K562 (cell line): ENCODE results near the gene PDZRN4. TPM values are rescaled to one million over a fixed set of nuclear protein-coding genes. Genes with fewer than 3 reads are reported as not detected.

Experiments used
- ATAC-seq: fragments of 200-7000 bp; cut with Tn5 transposase; 3 replicates; pipeline ENCODE4 v1.9.1; 2020; ENCODE audit warnings: moderate library complexity
- BruUV-seq: library from RNA; stranded (reverse); fragments of 400-500 nt; replicated peaks from 2 replicates; lab custom pipeline; 2021; lab: Mats Ljungman, UMichigan
- CTCF ChIA-PET: fragments of 300-600 bp; formaldehyde crosslinking; extraction: SDS; loops from one replicate; lab custom pipeline; 2021; ENCODE audit warnings: low intra/inter-chr PET ratio; lab: Yijun Ruan, JAX
- POLR2A ChIA-PET: fragments of 300-600, 350-650 bp; sonication (Branson Sonifier 250); formaldehyde crosslinking; extraction: SDS; loops from one replicate; lab custom pipeline; 2021; ENCODE audit warnings: antibody characterized with exemption, inconsistent platforms; lab: Yijun Ruan, JAX
- DNase-seq, 4 experiments: peaks; one replicate each; pipeline versions ENCODE4 v3.0.0 to v3.0.0-alpha.2; 2011 to 2018; ENCODE audit warnings: low spot score in 3 of 4, mixed read lengths in 3 of 4; ENCODE audit errors: extremely low read depth in 1 of 4
- FAIRE-seq: peaks from 2 replicates; lab custom pipeline; 2011; peaks lifted over from hg19 to GRCh38; lab: Jason Lieb, UNC
- H2AFZ ChIP-seq: 2 replicates; pipeline ENCODE4 v1.6.0; 2011; ENCODE audit warnings: low read depth, low read length, control low read depth, inconsistent platforms
- H3K27ac ChIP-seq: fragments of 200-600 bp; 3 replicates; pipeline ENCODE4 v1.8.0; 2011; ENCODE audit warnings: low read depth, mild to moderate bottlenecking, control low read depth, inconsistent platforms, low read length, moderate library complexity, mixed read lengths; ENCODE audit errors: extremely low read depth
- H3K27me3 ChIP-seq, 2 experiments: fragments of 300-600 bp in 1 of 2; 2 replicates in 1 of 2; 3 replicates in 1 of 2; pipeline versions ENCODE4 v1.6.0 to v1.8.0; 2011; ENCODE audit warnings: inconsistent platforms in 2 of 2, low read length in 2 of 2, mild to moderate bottlenecking in 1 of 2, mixed read lengths in 1 of 2, moderate library complexity in 1 of 2; ENCODE audit not compliant: control insufficient read depth in 2 of 2, insufficient read depth in 2 of 2
- H3K36me3 ChIP-seq: fragments of 300-600 bp; 3 replicates; pipeline ENCODE4 v1.8.0; 2011; ENCODE audit warnings: mild to moderate bottlenecking, low read length, inconsistent platforms; ENCODE audit not compliant: control insufficient read depth, insufficient read depth
- H3K4me1 ChIP-seq, 2 experiments: fragments of 200-600 bp in 1 of 2; replicated peaks in 1 of 2; 2 replicates in 1 of 2; 3 replicates in 1 of 2; pipeline versions ENCODE4 v1.5.1 to v1.8.0; 2011; ENCODE audit warnings: inconsistent platforms in 2 of 2, low read length in 2 of 2, mild to moderate bottlenecking in 1 of 2, mixed read lengths in 1 of 2, moderate library complexity in 1 of 2; ENCODE audit not compliant: control insufficient read depth in 2 of 2, insufficient read depth in 2 of 2
- H3K4me2 ChIP-seq: 2 replicates; pipeline ENCODE4 v1.6.1; 2011; ENCODE audit warnings: low read length, control low read depth, inconsistent platforms, mixed read lengths; ENCODE audit not compliant: insufficient read depth
- H3K4me3 ChIP-seq: fragments of 200-600 bp; sonication (generic), shearing (Covaris generic); 2 replicates; pipeline ENCODE4 v1.5.1; 2016; ENCODE audit warnings: control low read depth, inconsistent platforms
- H3K79me2 ChIP-seq: fragments of 200-600 bp; 3 replicates; pipeline ENCODE4 v1.8.0; 2011; ENCODE audit warnings: low read length, inconsistent platforms; ENCODE audit not compliant: control insufficient read depth, insufficient read depth
- H3K9ac ChIP-seq, 2 experiments: 2 replicates each; pipeline versions ENCODE4 v1.6.0 to v1.6.1; 2011; ENCODE audit warnings: low read depth in 2 of 2, low read length in 2 of 2, control low read depth in 1 of 2, inconsistent platforms in 1 of 2, mild to moderate bottlenecking in 1 of 2, mixed read lengths in 1 of 2; ENCODE audit not compliant: insufficient read depth in 1 of 2
- H3K9me1 ChIP-seq: one replicate; pipeline ENCODE4 v1.6.0; 2011; ENCODE audit warnings: inconsistent platforms, mild to moderate bottlenecking, low read length, moderate library complexity; ENCODE audit not compliant: control insufficient read depth, insufficient read depth
- H3K9me3 ChIP-seq: replicated peaks from 2 replicates; pipeline ENCODE4 v1.5.1; 2011; ENCODE audit warnings: low read depth, low read length, inconsistent platforms; ENCODE audit not compliant: control insufficient read depth, insufficient read depth
- H4K20me1 ChIP-seq: replicated peaks from 2 replicates; pipeline ENCODE4 v1.6.1; 2011; ENCODE audit warnings: low read length, inconsistent platforms, mixed read lengths; ENCODE audit not compliant: control insufficient read depth, insufficient read depth
- DIDO1 ChIP-seq: fragments of 450-650 bp; IDR thresholded peaks from 2 replicates; pipeline ENCODE4 v1.6.1; 2016; ENCODE audit warnings: low read depth, missing biosample characterization, missing genetic modification characterization
- MYC ChIP-seq, 2 experiments: fragments of 250-450 bp in 1 of 2; sonication (Bioruptor Pico) in 1 of 2; IDR thresholded peaks; 2 replicates each; pipeline versions ENCODE4 v1.5.1 to v1.6.1; 2012 to 2021; ENCODE audit warnings: low read depth in 2 of 2, borderline replicate concordance in 1 of 2, improper control_type of control experiment in 1 of 2, low read length in 1 of 2, mild to moderate bottlenecking in 1 of 2, moderate library complexity in 1 of 2
- PREB ChIP-seq: sonication (generic); formaldehyde crosslinking; IDR thresholded peaks from 2 replicates; pipeline ENCODE4 v1.8.1; 2023; ENCODE audit warnings: mild to moderate bottlenecking, missing genetic modification reagents
- SMARCA4 ChIP-seq: fragments of 450-650 bp; IDR thresholded peaks from 2 replicates; pipeline ENCODE4 v1.6.1; 2016
- SUPT5H ChIP-seq: fragments of 450-650 bp; IDR thresholded peaks from 2 replicates; pipeline ENCODE4 v1.6.1; 2016
- TGIF2 ChIP-seq: sonication (generic); formaldehyde crosslinking; IDR thresholded peaks from 2 replicates; pipeline ENCODE4 v1.8.1; 2022; ENCODE audit warnings: mild to moderate bottlenecking, missing genetic modification reagents, moderate library complexity
- THAP12 ChIP-seq: fragments of 250-450 bp; sonication (Bioruptor Pico); IDR thresholded peaks from 2 replicates; pipeline ENCODE4 v1.9.0; 2021; ENCODE audit warnings: mild to moderate bottlenecking, inconsistent platforms
- ZNF146 ChIP-seq: IDR thresholded peaks from one replicate; pipeline ENCODE4 v1.6.1; 2018; ENCODE audit warnings: missing compliant biosample characterization; ENCODE audit not compliant: unreplicated experiment
- ZNF280A ChIP-seq: fragments of 450-650 bp; IDR thresholded peaks from 2 replicates; pipeline ENCODE4 v1.6.1; 2018; ENCODE audit warnings: mild to moderate bottlenecking, low read depth; ENCODE audit not compliant: partially characterized antibody
- ZNF449 ChIP-seq: fragments of 250-450 bp; sonication (Bioruptor Pico); IDR thresholded peaks from 2 replicates; pipeline ENCODE4 v1.8.0; 2022; ENCODE audit warnings: moderate library complexity, mild to moderate bottlenecking, inconsistent platforms
- ZNF668 ChIP-seq: fragments of 250-450 bp; sonication (Bioruptor Pico); IDR thresholded peaks from 2 replicates; pipeline ENCODE4 v1.8.0; 2022; ENCODE audit warnings: mild to moderate bottlenecking, inconsistent platforms
- ZNF766 ChIP-seq: fragments of 200-800 bp; sonication (Bioruptor generic); conservative IDR thresholded peaks from 2 replicates; pipeline ENCODE4 v1.6.1; 2016; ENCODE audit warnings: missing genetic modification characterization, missing compliant biosample characterization
- WGBS: fragments of 100-300 bp; shearing (Covaris generic); methylation state at CpG from one replicate; pipeline ENCODE4 v1.1.6; 2016; ENCODE audit warnings: low coverage, mixed read lengths; ENCODE audit not compliant: insufficient coverage; ENCODE audit errors: missing lambda C conversion rate; 5-methylcytosine and 5-hydroxymethylcytosine counted together
- in situ Hi-C: fragments of 300-500 bp; cut with MboI; formaldehyde crosslinking; loops from 4 replicates; pipeline ENCODE4 v1.15.0; 2018; ENCODE audit warnings: inconsistent platforms, mixed read lengths
- intact Hi-C: fragments of 100-400 bp; cut with micrococcal nuclease; formaldehyde crosslinking; loops from 2 replicates; pipeline ENCODE4 v1.14.2; 2022
- polyA plus RNA-seq, 8 experiments: library from polyadenylated mRNA; depleted of rRNA in 4 of 8; stranded (reverse) in 5 of 8; unstranded in 3 of 8; fragments of >200 nt; fragmentation: Nextera tagmentation in 2 of 8; fragmentation: Illumina TruSeq in 1 of 8; extraction: Ambion mirVana in 2 of 8; extraction: Trizol in 1 of 8; gene quantifications; 2 replicates each; pipeline versions ENCODE4 v1.2.1 to v1.2.3, GENCODE V29; 2011 to 2014; ENCODE audit warnings: inconsistent platforms in 1 of 8, missing spikeins in 1 of 8
- total RNA-seq, 7 experiments: library from RNA; depleted of rRNA in 6 of 7; stranded (reverse); fragments of >200 nt in 6 of 7; fragmentation: Illumina TruSeq in 2 of 7; extraction: Trizol in 2 of 7; gene quantifications; 2 replicates each; pipeline versions ENCODE4 v1.2.1 to v1.2.3, GENCODE V29; 2011 to 2021; ENCODE audit warnings: low replicate concordance in 1 of 7

PDZRN4 gene
- total and polyA plus RNA-seq, 9 of the 15 experiments (the other 6 are each of a cell fraction or from before 2014, with no cell fraction given): not detected

- H2AFZ ChIP-seq: no peak overlapping the region
- no peak overlapping the region for H3K4me3 ChIP-seq
- DNase-seq (no peak), FAIRE-seq (no peak), ATAC-seq (no peak)
- ChIA-PET POLR2A (no interaction called here), CTCF (no interaction called here)
- H3K36me3 ChIP-seq: no peaks in the 10 kb centered on the region
- BruUV-seq: no TSS peak
- H3K27me3 ChIP-seq: no peaks in the 10 kb centered on the region
- H3K4me2 ChIP-seq: no peak overlapping the region
- H3K79me2 ChIP-seq: no peaks in the 10 kb centered on the region
- 0% methylated on average over 2 of the region's 2 CpGs for WGBS
- intact Hi-C loops (no loop called here), in situ Hi-C loops (no loop called here)
- no peaks in the 10 kb centered on the region for H3K9me3 ChIP-seq
- H3K4me1 ChIP-seq: no peaks in the 10 kb centered on the region
- H3K9me1 ChIP-seq: no peaks in the 10 kb centered on the region
- TF ChIP-seq TGIF2 (CRISPR knock-in tag) (no peak), SUPT5H (no peak), THAP12 (CRISPR knock-in tag) (no peak), DIDO1 (no peak), ZNF766 (CRISPR knock-in tag) (no peak), ZNF146 (CRISPR knock-in tag) (no peak), SMARCA4 (no peak), PREB (CRISPR knock-in tag) (no peak), ZNF668 (CRISPR knock-in tag) (no peak), ZNF280A (no peak), MYC (IDR thresholded peaks at IDR 0.05; ENCODE audit: low read depth, low read length) (no peak), MYC (CRISPR knock-in tag; IDR thresholded peaks at IDR 0.05; ENCODE audit: borderline replicate concordance, low read depth) (no peak), ZNF449 (CRISPR knock-in tag) (no peak)
- H4K20me1 ChIP-seq: no peaks in the 10 kb centered on the region
- no peak overlapping the region for H3K27ac ChIP-seq
- no peak overlapping the region for H3K9ac ChIP-seq
Observed at GRCh38 chr12:41409628-41410027, 221.5 kb downstream of the PDZRN4 start.
